HCT116 (cell line): Measurements from ENCODE around the gene WDR31. TPM values are rescaled to one million over a fixed set of nuclear protein-coding genes. Genes with fewer than 3 reads are reported as not detected.

ENCODE experiments used
- ATAC-seq: fragments of 200-7000 bp; cut with Tn5 transposase; 2 replicates; pipeline ENCODE4 v1.9.1; 2020; ENCODE audit warnings: mild to moderate bottlenecking, moderate library complexity
- BruUV-seq: library from RNA; stranded (reverse); fragments of 400-500 nt; replicated peaks from 2 replicates; lab custom pipeline; 2021; lab: Mats Ljungman, UMichigan
- CTCF ChIA-PET: fragments of 300-600 bp; sonication (Branson Sonifier 250); formaldehyde crosslinking; loops from one replicate; lab custom pipeline; 2021; ENCODE audit warnings: antibody characterized with exemption; lab: Charles Lee
- POLR2A ChIA-PET: fragments of 300-600, 350-600 bp; sonication (Branson Sonifier 250); formaldehyde crosslinking; loops from one replicate; lab custom pipeline; 2021; ENCODE audit warnings: antibody characterized with exemption; lab: Charles Lee
- RAD21 ChIA-PET, 2 experiments: fragments of 300-600 bp; sonication (Branson Sonifier 250); formaldehyde crosslinking; loops; one replicate each; lab custom pipeline; 2023; ENCODE audit warnings: low total read pairs in 2 of 2; ENCODE audit not compliant: uncharacterized antibody in 2 of 2, unreplicated experiment in 2 of 2, low non-redundant PET in 1 of 2; lab: Charles Lee
- DNase-seq: peaks from one replicate; pipeline ENCODE4 v3.0.0-alpha.2; 2010; ENCODE audit warnings: low read depth, low spot score
- H2AFZ ChIP-seq: fragments of 200-600 bp; shearing (Covaris generic), sonication (generic); 2 replicates; pipeline ENCODE4 v1.6.1; 2017; ENCODE audit warnings: low read depth, mixed run types, mixed read lengths, antibody characterized with exemption, low read length; ENCODE audit not compliant: poor library complexity, severe bottlenecking
- H3K27ac ChIP-seq: 2 replicates; pipeline ENCODE4 v1.5.1; 2012; ENCODE audit warnings: low read depth, low read length
- H3K27me3 ChIP-seq: fragments of 200-600 bp; sonication (generic); 2 replicates; pipeline ENCODE4 v1.6.1; 2016; ENCODE audit warnings: mixed run types, low read length, mixed read lengths; ENCODE audit not compliant: insufficient read depth
- H3K36me3 ChIP-seq, 2 experiments: fragments of 200-500 bp in 1 of 2; fragments of 200-600 bp in 1 of 2; sonication (Bioruptor generic) in 1 of 2; sonication (generic) in 1 of 2; 2 replicates each; pipeline versions ENCODE4 v1.5.1 to v1.6.1; 2014 to 2016; ENCODE audit warnings: low read length in 2 of 2, inconsistent platforms in 1 of 2, mixed read lengths in 1 of 2, mixed run types in 1 of 2; ENCODE audit not compliant: insufficient read depth in 2 of 2, control insufficient read depth in 1 of 2
- H3K4me1 ChIP-seq, 2 experiments: fragments of 200-600 bp in 1 of 2; sonication (generic) in 1 of 2; 2 replicates each; pipeline versions ENCODE4 v1.5.1 to v1.6.1; 2012 to 2017; ENCODE audit warnings: low read length in 2 of 2, inconsistent platforms in 1 of 2, mild to moderate bottlenecking in 1 of 2, mixed read lengths in 1 of 2, mixed run types in 1 of 2, moderate library complexity in 1 of 2; ENCODE audit not compliant: insufficient read depth in 2 of 2, control insufficient read depth in 1 of 2
- H3K4me2 ChIP-seq: fragments of 200-600 bp; sonication (generic); 2 replicates; pipeline ENCODE4 v1.6.1; 2017; ENCODE audit warnings: mixed run types, low read length, mixed read lengths
- H3K4me3 ChIP-seq, 2 experiments: fragments of 200-600 bp in 1 of 2; sonication (generic) in 1 of 2; replicated peaks in 1 of 2; 2 replicates each; pipeline ENCODE4 v1.5.1; 2011 to 2016; ENCODE audit warnings: low read length in 2 of 2, control low read depth in 1 of 2, low read depth in 1 of 2, mild to moderate bottlenecking in 1 of 2, mixed read lengths in 1 of 2, mixed run types in 1 of 2
- H3K79me2 ChIP-seq: fragments of 200-600 bp; sonication (generic); 2 replicates; pipeline ENCODE4 v1.6.1; 2017; ENCODE audit warnings: mild to moderate bottlenecking, mixed run types, low read length, moderate library complexity, mixed read lengths; ENCODE audit not compliant: insufficient read depth
- H3K9ac ChIP-seq: fragments of 200-600 bp; sonication (generic); 2 replicates; pipeline ENCODE4 v1.6.1; 2016; ENCODE audit warnings: low read length, mixed read lengths
- H3K9me2 ChIP-seq: fragments of 200-600 bp; sonication (generic), shearing (Covaris generic); 2 replicates; pipeline ENCODE4 v1.6.1; 2017; ENCODE audit warnings: mixed run types, mild to moderate bottlenecking, moderate library complexity; ENCODE audit not compliant: insufficient read depth
- H3K9me3 ChIP-seq, 2 experiments: fragments of 200-500 bp in 1 of 2; fragments of 200-600 bp in 1 of 2; sonication (Bioruptor generic) in 1 of 2; sonication (generic) in 1 of 2; 2 replicates each; pipeline ENCODE4 v1.6.1; 2014 to 2017; ENCODE audit warnings: low read length in 2 of 2, mixed read lengths in 2 of 2, inconsistent platforms in 1 of 2, low read depth in 1 of 2, mild to moderate bottlenecking in 1 of 2, mixed run types in 1 of 2, moderate library complexity in 1 of 2; ENCODE audit not compliant: control insufficient read depth in 1 of 2, insufficient read depth in 1 of 2
- H4K20me1 ChIP-seq: fragments of 200-600 bp; sonication (generic), shearing (Covaris generic); 2 replicates; pipeline ENCODE4 v1.6.1; 2017; ENCODE audit warnings: mixed run types, mild to moderate bottlenecking, moderate library complexity; ENCODE audit not compliant: insufficient read depth
- EGR1 ChIP-seq: IDR thresholded peaks from 2 replicates; pipeline ENCODE4 v1.6.1; 2012; ENCODE audit warnings: low read depth
- EZH2 ChIP-seq: fragments of 200-600 bp; sonication (generic); IDR thresholded peaks from 2 replicates; pipeline ENCODE4 v1.6.1; 2017; ENCODE audit warnings: antibody characterized with exemption, mixed run types
- ZNF274 ChIP-seq: fragments of 200-500 bp; sonication (Bioruptor generic); IDR thresholded peaks from 2 replicates; pipeline ENCODE4 v1.6.1; 2014; ENCODE audit warnings: mild to moderate bottlenecking, low read depth, low read length, inconsistent platforms
- intact Hi-C: fragments of 100-400 bp; cut with micrococcal nuclease; formaldehyde crosslinking; loops from 2 replicates; pipeline ENCODE4 v1.10.0; 2022
- total RNA-seq: library from RNA; stranded (reverse); gene quantifications from one replicate; pipeline ENCODE4 v1.2.1, GENCODE V29; 2021; ENCODE audit not compliant: unreplicated experiment

The WDR31 gene
- total RNA-seq, 1 experiment from 2014 or later, result 5.9 TPM

DNA sequence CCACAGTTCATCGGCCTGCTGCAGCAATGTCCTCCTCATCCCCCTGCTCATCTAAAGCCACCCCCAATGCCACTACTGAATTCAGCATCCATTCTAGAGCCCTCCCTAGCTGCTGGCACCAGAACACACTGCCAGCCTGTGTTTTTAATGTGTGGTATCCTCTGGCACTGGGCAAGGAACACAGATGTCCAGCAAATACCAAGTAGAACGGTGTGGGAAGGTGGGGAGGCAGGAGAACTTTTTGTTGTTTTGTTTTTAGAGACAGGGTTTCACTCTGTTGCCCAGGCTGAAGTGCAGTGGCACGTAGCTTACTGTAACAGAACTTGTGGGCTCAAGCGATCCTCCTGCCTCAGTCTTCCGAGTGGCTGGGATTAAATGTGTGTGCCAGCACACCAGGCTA lies 32.0 kb upstream of the WDR31 start:
- intact Hi-C loops, result no loop called here

DNA sequence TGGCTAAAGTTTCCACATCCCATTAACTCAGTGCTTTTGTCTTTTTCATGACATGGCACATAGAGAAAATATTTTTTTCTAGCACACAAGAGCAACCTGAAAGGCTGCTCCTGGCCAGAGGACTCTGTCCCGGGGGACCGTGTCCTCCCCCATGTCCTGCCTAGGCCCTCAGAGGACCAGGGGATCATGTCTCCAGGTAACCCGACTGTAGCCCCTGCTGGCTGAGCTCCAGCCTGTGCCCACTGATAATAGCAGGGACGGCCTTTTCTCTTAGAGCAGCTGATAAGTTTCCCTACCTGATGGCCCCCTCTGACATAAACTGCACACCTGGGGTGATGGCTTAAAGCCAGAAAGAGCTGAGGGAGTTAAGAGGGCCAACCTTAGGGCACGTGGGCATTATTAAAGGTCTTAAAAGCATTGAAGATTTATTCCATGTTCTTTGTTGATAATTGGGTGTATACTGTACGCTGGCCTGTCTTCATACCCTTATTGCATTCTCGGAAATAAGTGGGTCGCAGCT lies 30.8 kb upstream of the WDR31 start:
- BruUV-seq, result no TSS peak
- Histone ChIP-seq H3K27ac (no peak overlapping the region), H3K9me2 (no peaks in the 10 kb centered on the region), H3K4me3 (no peak overlapping the region), H3K4me2 (no peak overlapping the region), H3K79me2 (peaks cover 10% of the 10 kb centered on the region), H3K9me3 (no peaks in the 10 kb centered on the region), H3K36me3 (peaks cover 6 to 7% of the 10 kb centered on the region in 2 experiments; a peak in 2 of 4 replicates), H3K9ac (no peak overlapping the region), H3K27me3 (no peaks in the 10 kb centered on the region), H3K4me1 (peaks cover 6 to 9% of the 10 kb centered on the region in 2 experiments; a peak in 3 of 4 replicates), H2AFZ (no peak overlapping the region), H4K20me1 (no peaks in the 10 kb centered on the region)
- DNase-seq, result no peak
- ChIA-PET POLR2A (no interaction called here), RAD21 (no interaction called here), CTCF (no interaction called here)
- no peak for ATAC-seq
- no peak for TF ChIP-seq EZH2
- intact Hi-C loops, result no loop called here

More for the DNA sequence above, 32.0 kb upstream of the WDR31 start:
- no peak overlapping the region for H3K4me3 ChIP-seq
- TF ChIP-seq ZNF274, result no peak
- 0 out of 2 replicates have a peak, but pooled peaks have one; percentile 8 for TF ChIP-seq EGR1
- POLR2A ChIA-PET, result interaction anchor here (0.9 kb wide), 1 partner anchor 10 kb away, joined by 3 read pairs; no protein-coding TSS in a partner anchor
- peaks cover 6 to 10% of the 10 kb centered on the region in 2 experiments; a peak in 3 of 4 replicates for H3K4me1 ChIP-seq
- no peak for ATAC-seq
- RAD21 ChIA-PET, result no interaction called here
- BruUV-seq, result TSS peak; percentile 5
- no peak overlapping the region for H3K27ac ChIP-seq
- no peak overlapping the region for H3K4me2 ChIP-seq
- H2AFZ ChIP-seq, result no peak overlapping the region
- H3K9me3 ChIP-seq, result no peaks in the 10 kb centered on the region
- peaks cover 6 to 7% of the 10 kb centered on the region in 2 experiments; a peak in 2 of 4 replicates for H3K36me3 ChIP-seq
- H3K27me3 ChIP-seq, result no peaks in the 10 kb centered on the region
- peaks cover 14% of the 10 kb centered on the region for H3K79me2 ChIP-seq
- no peak for DNase-seq
- no peak overlapping the region for H3K9ac ChIP-seq
- H3K9me2 ChIP-seq, result no peaks in the 10 kb centered on the region
- CTCF ChIA-PET, result no interaction called here
- no peaks in the 10 kb centered on the region for H4K20me1 ChIP-seq
